Activated CD8-positive, alpha-beta T cell treated with anti-CD3 and anti-CD28 coated beads for 36 hours (primary cell): ENCODE results near the gene CRTC1. TPM values are rescaled to one million over a fixed set of nuclear protein-coding genes. Genes with fewer than 3 reads are reported as not detected.
A peak's percentile ranks its signal among the peaks of the same experiment; 100 is the strongest.

Experiments used
- ATAC-seq: fragments of 200-7000 bp; cut with Tn5 transposase; one replicate; pipeline ENCODE4 v1.10.0; 2021; ENCODE audit warnings: mild to moderate bottlenecking, moderate library complexity
- CTCF ChIA-PET: fragments of 350-600 bp; sonication (Branson Sonifier 250); formaldehyde crosslinking; loops from one replicate; lab custom pipeline; 2021; ENCODE audit warnings: antibody characterized with exemption; lab: Charles Lee
- POLR2A ChIA-PET: fragments of 350-600 bp; sonication (Branson Sonifier 250); formaldehyde crosslinking; loops from one replicate; lab custom pipeline; 2021; ENCODE audit warnings: antibody characterized with exemption; lab: Charles Lee
- DNase-seq: peaks from one replicate; pipeline ENCODE4 v3.0.0-alpha.2; 2020
- H3K27ac Mint-ChIP-seq: one replicate; pipeline ENCODE4 v1.8.0; 2021; ENCODE audit warnings: mild to moderate bottlenecking, mixed read lengths
- H3K27me3 Mint-ChIP-seq: one replicate; pipeline ENCODE4 v1.8.0; 2021; ENCODE audit warnings: mixed read lengths
- H3K36me3 Mint-ChIP-seq: one replicate; pipeline ENCODE4 v1.8.0; 2021; ENCODE audit warnings: low read depth, mixed read lengths
- H3K4me1 Mint-ChIP-seq: one replicate; pipeline ENCODE4 v1.8.0; 2021; ENCODE audit warnings: low read depth, mixed read lengths
- H3K4me3 Mint-ChIP-seq: one replicate; pipeline ENCODE4 v1.8.0; 2021; ENCODE audit warnings: mild to moderate bottlenecking, moderate library complexity, mixed read lengths
- H3K9me3 Mint-ChIP-seq: one replicate; pipeline ENCODE4 v1.8.0; 2021; ENCODE audit warnings: mixed read lengths
- intact Hi-C: fragments of 100-400 bp; cut with micrococcal nuclease; formaldehyde crosslinking; loops from one replicate; pipeline ENCODE4 v1.10.0; 2022
- total RNA-seq, 2 experiments: library from RNA; stranded (reverse); gene quantifications; one replicate each; pipeline ENCODE4 v1.2.3, GENCODE V29; 2021
- TF ChIP-seq, protein P1 (sequence below): fragments of 200-600 bp; IDR thresholded peaks from one replicate; pipeline ENCODE4 v1.8.0; 2022; ENCODE audit warnings: antibody characterized with exemption, mild to moderate bottlenecking

The CRTC1 gene
- total RNA-seq, 2 experiments from 2014 or later: 4.4 to 4.5 TPM

DNA sequence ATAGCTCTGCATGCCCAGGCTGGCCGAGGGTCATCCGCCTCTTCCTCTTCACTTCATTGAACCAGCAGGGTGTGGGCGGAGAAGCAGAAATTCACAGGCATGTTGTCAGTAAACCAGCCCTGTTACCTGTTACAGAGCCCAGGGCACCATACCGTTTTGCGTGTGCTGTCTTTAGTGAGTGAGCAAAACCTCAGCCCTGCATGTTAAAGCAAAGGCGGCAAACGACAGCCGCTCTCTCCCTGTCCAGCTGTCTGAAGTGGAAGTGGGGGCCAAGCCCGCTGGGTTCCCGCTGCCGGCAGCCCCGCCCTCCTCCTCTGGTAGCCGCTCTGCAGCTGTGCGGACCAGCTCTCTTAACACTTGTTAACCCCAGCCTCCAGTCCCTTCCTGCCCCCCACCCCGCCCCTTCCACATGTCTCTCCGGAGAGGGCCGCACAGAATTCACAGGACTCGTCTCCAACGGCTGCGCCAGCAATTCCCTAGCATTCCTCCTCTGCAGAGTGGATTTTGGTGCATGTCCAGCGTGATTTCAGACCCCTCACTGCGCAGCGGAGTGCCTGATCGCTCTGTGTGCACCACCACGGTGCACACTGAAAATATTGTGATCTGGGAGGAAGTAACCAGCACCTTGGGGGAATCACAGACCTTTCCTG, 34.0 kb upstream of the CRTC1 start:
- Mint-ChIP-seq H3K27me3 (no peaks in the 10 kb centered on the region), H3K4me1 (peaks cover 15% of the 10 kb centered on the region), H3K36me3 (peaks cover 2% of the 10 kb centered on the region), H3K27ac (no peak overlapping the region), H3K4me3 (no peak overlapping the region), H3K9me3 (no peaks in the 10 kb centered on the region)
- POLR2A ChIA-PET: no interaction called here
- ATAC-seq (peak; percentile 24), DNase-seq (no peak)
- CTCF ChIA-PET: interaction anchor here (1.2 kb wide), 1 partner anchor 198 kb away, joined by 3 read pairs; no protein-coding TSS in a partner anchor
- intact Hi-C loops: no loop called here
- TF ChIP-seq, protein P1, sequence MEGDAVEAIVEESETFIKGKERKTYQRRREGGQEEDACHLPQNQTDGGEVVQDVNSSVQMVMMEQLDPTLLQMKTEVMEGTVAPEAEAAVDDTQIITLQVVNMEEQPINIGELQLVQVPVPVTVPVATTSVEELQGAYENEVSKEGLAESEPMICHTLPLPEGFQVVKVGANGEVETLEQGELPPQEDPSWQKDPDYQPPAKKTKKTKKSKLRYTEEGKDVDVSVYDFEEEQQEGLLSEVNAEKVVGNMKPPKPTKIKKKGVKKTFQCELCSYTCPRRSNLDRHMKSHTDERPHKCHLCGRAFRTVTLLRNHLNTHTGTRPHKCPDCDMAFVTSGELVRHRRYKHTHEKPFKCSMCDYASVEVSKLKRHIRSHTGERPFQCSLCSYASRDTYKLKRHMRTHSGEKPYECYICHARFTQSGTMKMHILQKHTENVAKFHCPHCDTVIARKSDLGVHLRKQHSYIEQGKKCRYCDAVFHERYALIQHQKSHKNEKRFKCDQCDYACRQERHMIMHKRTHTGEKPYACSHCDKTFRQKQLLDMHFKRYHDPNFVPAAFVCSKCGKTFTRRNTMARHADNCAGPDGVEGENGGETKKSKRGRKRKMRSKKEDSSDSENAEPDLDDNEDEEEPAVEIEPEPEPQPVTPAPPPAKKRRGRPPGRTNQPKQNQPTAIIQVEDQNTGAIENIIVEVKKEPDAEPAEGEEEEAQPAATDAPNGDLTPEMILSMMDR: no peak

DNA sequence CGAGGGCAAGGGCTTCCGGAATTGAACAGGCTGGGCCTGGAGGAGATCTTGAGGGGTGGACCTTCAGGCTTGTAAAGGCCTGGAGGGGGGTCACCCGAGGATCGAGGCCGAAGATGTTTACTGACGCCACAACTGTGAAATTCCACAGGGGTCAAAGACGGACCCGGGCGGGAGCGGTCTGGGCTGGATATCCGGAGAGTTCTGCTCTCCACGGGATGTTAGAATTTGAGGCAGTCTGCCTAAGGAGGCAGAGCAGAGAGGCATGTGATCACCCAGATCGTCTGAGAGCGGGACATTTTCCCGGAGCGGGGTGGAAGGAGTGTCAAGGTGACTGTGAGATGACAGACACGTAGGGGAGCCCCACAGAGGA, 33.5 kb upstream of the CRTC1 start:
- H3K27me3 Mint-ChIP-seq: no peaks in the 10 kb centered on the region
- TF ChIP-seq, protein P1: no peak
- no peak overlapping the region for H3K27ac Mint-ChIP-seq
- no peaks in the 10 kb centered on the region for H3K9me3 Mint-ChIP-seq
- H3K36me3 Mint-ChIP-seq: peaks cover 2% of the 10 kb centered on the region
- intact Hi-C loops: no loop called here
- ChIA-PET POLR2A (no interaction called here), CTCF (no interaction called here)
- no peak overlapping the region for H3K4me3 Mint-ChIP-seq
- ATAC-seq (no peak), DNase-seq (no peak)
- H3K4me1 Mint-ChIP-seq: peaks cover 14% of the 10 kb centered on the region

DNA sequence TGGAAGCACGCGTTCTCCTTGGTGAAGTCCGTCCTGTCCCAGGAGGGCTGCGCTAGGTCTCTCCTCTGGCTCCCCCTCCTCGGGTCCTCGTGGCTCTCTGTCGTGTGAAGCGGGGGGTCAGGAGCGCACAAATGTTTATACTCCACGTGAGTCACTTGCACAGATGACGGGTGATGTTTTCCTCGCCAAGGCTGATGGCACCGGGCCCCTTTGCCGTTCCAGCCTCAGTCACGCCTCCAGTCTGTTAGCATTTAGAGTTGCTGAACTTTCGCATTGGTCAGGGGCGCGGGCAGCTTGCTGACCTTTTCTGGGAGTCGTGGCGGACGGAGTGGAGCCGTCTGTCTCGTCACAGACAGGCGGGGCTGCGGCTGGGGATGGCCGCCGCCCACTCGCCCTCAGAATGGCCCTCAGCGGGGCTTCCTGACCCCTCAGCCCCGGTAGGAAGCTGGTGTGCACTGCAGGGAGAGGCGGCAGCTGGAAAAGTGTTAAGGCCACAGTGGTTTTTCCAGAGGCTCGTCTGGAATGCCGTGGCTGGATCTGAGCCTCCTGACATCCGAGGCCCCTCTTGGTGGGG, 32.9 kb upstream of the CRTC1 start:
- H3K4me1 Mint-ChIP-seq: peaks cover 14% of the 10 kb centered on the region
- intact Hi-C loops: no loop called here
- H3K36me3 Mint-ChIP-seq: peaks cover 2% of the 10 kb centered on the region
- H3K9me3 Mint-ChIP-seq: no peaks in the 10 kb centered on the region
- DNase-seq (no peak), ATAC-seq (no peak)
- H3K27me3 Mint-ChIP-seq: no peaks in the 10 kb centered on the region
- POLR2A ChIA-PET: no interaction called here
- no peak overlapping the region for H3K27ac Mint-ChIP-seq
- CTCF ChIA-PET: no interaction called here
- TF ChIP-seq, protein P1: no peak
- H3K4me3 Mint-ChIP-seq: no peak overlapping the region

DNA sequence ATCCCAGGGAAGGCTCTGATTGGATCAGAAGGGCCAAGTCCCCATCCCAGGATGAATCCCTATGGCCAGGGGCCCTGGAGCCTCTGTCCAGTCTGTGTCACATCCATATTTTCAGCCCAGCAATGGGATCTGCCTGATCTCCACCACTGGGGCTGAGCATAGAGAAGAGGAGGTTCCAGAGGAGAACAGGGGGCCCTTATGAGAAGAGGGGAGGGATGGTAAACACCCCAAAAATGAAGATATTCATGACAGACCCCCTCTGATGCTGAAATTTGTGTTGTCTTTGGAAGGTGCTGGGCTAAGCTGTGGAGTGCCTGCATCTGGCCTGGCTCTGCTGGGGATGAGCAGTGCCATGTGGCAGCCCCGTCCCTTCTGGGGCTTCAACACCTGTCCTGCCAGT, 32.2 kb upstream of the CRTC1 start:
- H3K27me3 Mint-ChIP-seq: no peaks in the 10 kb centered on the region
- peaks cover 2% of the 10 kb centered on the region for H3K36me3 Mint-ChIP-seq
- intact Hi-C loops: no loop called here
- CTCF ChIA-PET: no interaction called here
- H3K9me3 Mint-ChIP-seq: no peaks in the 10 kb centered on the region
- no peak overlapping the region for H3K27ac Mint-ChIP-seq
- POLR2A ChIA-PET: no interaction called here
- no peak overlapping the region for H3K4me3 Mint-ChIP-seq
- H3K4me1 Mint-ChIP-seq: peaks cover 14% of the 10 kb centered on the region
- DNase-seq (no peak), ATAC-seq (no peak)
- TF ChIP-seq, protein P1: no peak

DNA sequence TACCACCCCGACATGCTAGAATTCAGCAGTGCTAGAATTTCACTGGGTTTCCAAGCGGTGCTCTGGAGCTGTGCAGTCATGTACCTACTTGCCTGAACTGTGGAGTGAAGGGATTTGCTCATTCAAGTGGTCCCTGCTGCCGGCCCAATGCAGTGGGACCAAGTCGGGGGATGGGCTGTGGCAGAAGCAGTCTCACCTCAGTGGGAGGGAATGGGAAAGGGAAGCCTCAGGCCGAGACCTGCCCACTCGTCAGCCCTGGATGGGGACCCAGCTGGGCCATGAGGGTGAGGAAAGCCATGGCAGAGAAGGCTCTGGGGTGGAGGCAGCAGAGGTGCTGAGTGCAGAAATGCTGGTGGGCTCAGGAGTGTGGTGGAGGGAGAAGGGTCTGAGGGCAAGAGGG, 31.7 kb upstream of the CRTC1 start:
- no peaks in the 10 kb centered on the region for H3K9me3 Mint-ChIP-seq
- no peak for ATAC-seq
- intact Hi-C loops: no loop called here
- H3K36me3 Mint-ChIP-seq: peaks cover 2% of the 10 kb centered on the region
- H3K27me3 Mint-ChIP-seq: no peaks in the 10 kb centered on the region
- no peak overlapping the region for H3K27ac Mint-ChIP-seq
- no peak overlapping the region for H3K4me3 Mint-ChIP-seq
- TF ChIP-seq, protein P1: no peak
- DNase-seq: no peak
- ChIA-PET CTCF (interaction anchor here (0.6 kb wide), 1 partner anchor 193 kb away, joined by 3 read pairs; no protein-coding TSS in a partner anchor), POLR2A (no interaction called here)
- H3K4me1 Mint-ChIP-seq: peaks cover 11% of the 10 kb centered on the region
